ENCODE results near the gene MCCC2. TPM values are rescaled to one million over a fixed set of nuclear protein-coding genes. Genes with fewer than 3 reads are reported as not detected.
"Not testable (repeated sequence)": the region's sequence is repeated elsewhere in the genome, so short reads cannot be mapped to it uniquely, and the experiment has no call there.

Gene MCCC2
- total RNA-seq (2014; rRNA removed; shearing (Covaris generic)): 51.8 and 56.8 TPM in 2 replicates
- 36.6 and 72.2 TPM in 2 replicates for polyA plus RNA-seq (2014; cell fraction: nucleus; rRNA removed)

- DNase-seq (ENCODE audit: extremely low read depth, low read depth): peak; percentile 95
Measured at GRCh38 chr5:71586941-71587765, at the start of gene MCCC2. MCCC2 (plus strand) TSS chr5:71587340; CDS start chr5:71587426, 86 bp downstream.

GRCh38 chr5:71537687-71538086 lies 49.5 kb upstream of the MCCC2 start:
- DNase-seq (ENCODE audit: extremely low read depth, low read depth): no peak

GRCh38 chr5:71550885-71551284 lies 36.3 kb upstream of the MCCC2 start:
- not testable (repeated sequence) for DNase-seq (ENCODE audit: extremely low read depth, low read depth)

- not testable (repeated sequence) for DNase-seq (ENCODE audit: extremely low read depth, low read depth)
Measured at GRCh38 chr5:71551582-71551981, 35.6 kb upstream of the MCCC2 start.

GRCh38 chr5:71552026-71552749 lies 35.0 kb upstream of the MCCC2 start:
- DNase-seq (ENCODE audit: extremely low read depth, low read depth): not testable (repeated sequence)

GRCh38 chr5:71563161-71563560 lies 24.0 kb upstream of the MCCC2 start:
- no peak for DNase-seq (ENCODE audit: extremely low read depth, low read depth)

GRCh38 chr5:71564895-71565294 lies 22.2 kb upstream of the MCCC2 start:
- no peak for DNase-seq (ENCODE audit: extremely low read depth, low read depth)

- DNase-seq (ENCODE audit: extremely low read depth, low read depth): no peak
Measured at GRCh38 chr5:71569748-71570509, 17.2 kb upstream of the MCCC2 start.

GRCh38 chr5:71571811-71572210 lies 15.3 kb upstream of the MCCC2 start:
- DNase-seq (ENCODE audit: extremely low read depth, low read depth): not testable (repeated sequence)

- DNase-seq (ENCODE audit: extremely low read depth, low read depth): no peak
Measured at GRCh38 chr5:71573591-71573990, 13.5 kb upstream of the MCCC2 start.

GRCh38 chr5:71575588-71575987 lies 11.6 kb upstream of the MCCC2 start:
- not testable (repeated sequence) for DNase-seq (ENCODE audit: extremely low read depth, low read depth)

GRCh38 chr5:71576241-71576640 lies 10.9 kb upstream of the MCCC2 start:
- no peak for DNase-seq (ENCODE audit: extremely low read depth, low read depth)

GRCh38 chr5:71577839-71578238 lies 9.3 kb upstream of the MCCC2 start:
- not testable (repeated sequence) for DNase-seq (ENCODE audit: extremely low read depth, low read depth)

GRCh38 chr5:71582945-71583584 lies 4.1 kb upstream of the MCCC2 start:
- DNase-seq (ENCODE audit: extremely low read depth, low read depth): no peak

- DNase-seq (ENCODE audit: extremely low read depth, low read depth): no peak
Measured at GRCh38 chr5:71586052-71586940, 844 bp upstream of the MCCC2 start.

- no peak for DNase-seq (ENCODE audit: extremely low read depth, low read depth)
Measured at GRCh38 chr5:71587766-71588532, 809 bp downstream of the MCCC2 start.

- no peak for DNase-seq (ENCODE audit: extremely low read depth, low read depth)
Measured at GRCh38 chr5:71588533-71588885, 1.4 kb downstream of the MCCC2 start.

GRCh38 chr5:71589903-71590302 lies 2.8 kb downstream of the MCCC2 start:
- no peak for DNase-seq (ENCODE audit: extremely low read depth, low read depth)

GRCh38 chr5:71591100-71591499 lies 4.0 kb downstream of the MCCC2 start:
- DNase-seq (ENCODE audit: extremely low read depth, low read depth): no peak
